ENCODE data around the gene BCL2L2.

The BCL2L2 gene

GRCh38 chr14:23357261-23357660, 50.6 kb downstream of the BCL2L2 start:
- DNase-seq (ENCODE audit: low read depth) = no peak

DNA sequence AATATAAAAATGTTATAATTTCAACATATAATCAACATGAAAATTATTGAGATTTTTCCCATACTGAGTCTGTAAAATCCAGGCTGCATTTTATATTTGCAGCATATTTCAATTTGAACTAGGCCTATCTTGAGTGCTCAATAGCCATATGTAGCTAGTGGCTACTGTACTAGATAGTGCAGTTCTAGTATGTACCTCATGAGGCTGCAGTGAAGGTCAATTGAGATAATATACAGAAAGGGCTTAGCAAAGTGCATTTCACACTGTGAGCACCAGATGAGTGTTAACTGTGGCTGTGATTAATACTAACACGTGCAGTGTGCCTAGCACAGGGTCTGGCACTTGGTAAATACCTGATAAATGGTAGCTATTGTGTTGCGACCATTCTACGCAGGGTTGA, 51.4 kb downstream of the BCL2L2 start:
- no peak overlapping the region for H3K4me3 ChIP-seq (ENCODE audit: low read depth, low read length)
- no peak for DNase-seq (ENCODE audit: low read depth)
- TF ChIP-seq POLR2A (IDR thresholded peaks at IDR 0.05; ENCODE audit: extremely low read depth, insufficient read length) = no peak
- TF ChIP-seq, protein P1, sequence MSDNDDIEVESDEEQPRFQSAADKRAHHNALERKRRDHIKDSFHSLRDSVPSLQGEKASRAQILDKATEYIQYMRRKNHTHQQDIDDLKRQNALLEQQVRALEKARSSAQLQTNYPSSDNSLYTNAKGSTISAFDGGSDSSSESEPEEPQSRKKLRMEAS (IDR thresholded peaks at IDR 0.05; ENCODE audit: low read depth, low read length) = no peak
- no peak for TF ChIP-seq CTCF (IDR thresholded peaks at IDR 0.05; ENCODE audit: low read depth, low read length)
- no peak for TF ChIP-seq MYC (IDR thresholded peaks at IDR 0.05; ENCODE audit: low read depth, low read length)

More at GRCh38 chr14:23357261-23357660, 50.6 kb downstream of the BCL2L2 start:
- no peak overlapping the region for H3K4me3 ChIP-seq (ENCODE audit: low read depth, low read length)
- TF ChIP-seq POLR2A (IDR thresholded peaks at IDR 0.05; ENCODE audit: extremely low read depth, insufficient read length) (no peak), MYC (IDR thresholded peaks at IDR 0.05; ENCODE audit: low read depth, low read length) (no peak), CTCF (IDR thresholded peaks at IDR 0.05; ENCODE audit: low read depth, low read length) (no peak)
- TF ChIP-seq, protein P1 (IDR thresholded peaks at IDR 0.05; ENCODE audit: low read depth, low read length) = no peak

- DNase-seq (ENCODE audit: low read depth) = no peak
- TF ChIP-seq POLR2A (IDR thresholded peaks at IDR 0.05; ENCODE audit: extremely low read depth, insufficient read length) (no peak), CTCF (IDR thresholded peaks at IDR 0.05; ENCODE audit: low read depth, low read length) (no peak), MYC (IDR thresholded peaks at IDR 0.05; ENCODE audit: low read depth, low read length) (no peak)
- TF ChIP-seq, protein P1 (IDR thresholded peaks at IDR 0.05; ENCODE audit: low read depth, low read length) = no peak
- H3K4me3 ChIP-seq (ENCODE audit: low read depth, low read length) = no peak overlapping the region
These were observed 52.0 kb downstream of the BCL2L2 start for GRCh38 chr14:23358553-23359166.

- TF ChIP-seq MYC (IDR thresholded peaks at IDR 0.05; ENCODE audit: low read depth, low read length) = no peak
- TF ChIP-seq CTCF (IDR thresholded peaks at IDR 0.05; ENCODE audit: low read depth, low read length) = no peak
- TF ChIP-seq POLR2A (IDR thresholded peaks at IDR 0.05; ENCODE audit: extremely low read depth, insufficient read length) = no peak
- TF ChIP-seq, protein P1 (IDR thresholded peaks at IDR 0.05; ENCODE audit: low read depth, low read length) = no peak
- no peak overlapping the region for H3K4me3 ChIP-seq (ENCODE audit: low read depth, low read length)
- no peak for DNase-seq (ENCODE audit: low read depth)
These were observed 52.6 kb downstream of the BCL2L2 start for GRCh38 chr14:23359167-23359626.

DNA sequence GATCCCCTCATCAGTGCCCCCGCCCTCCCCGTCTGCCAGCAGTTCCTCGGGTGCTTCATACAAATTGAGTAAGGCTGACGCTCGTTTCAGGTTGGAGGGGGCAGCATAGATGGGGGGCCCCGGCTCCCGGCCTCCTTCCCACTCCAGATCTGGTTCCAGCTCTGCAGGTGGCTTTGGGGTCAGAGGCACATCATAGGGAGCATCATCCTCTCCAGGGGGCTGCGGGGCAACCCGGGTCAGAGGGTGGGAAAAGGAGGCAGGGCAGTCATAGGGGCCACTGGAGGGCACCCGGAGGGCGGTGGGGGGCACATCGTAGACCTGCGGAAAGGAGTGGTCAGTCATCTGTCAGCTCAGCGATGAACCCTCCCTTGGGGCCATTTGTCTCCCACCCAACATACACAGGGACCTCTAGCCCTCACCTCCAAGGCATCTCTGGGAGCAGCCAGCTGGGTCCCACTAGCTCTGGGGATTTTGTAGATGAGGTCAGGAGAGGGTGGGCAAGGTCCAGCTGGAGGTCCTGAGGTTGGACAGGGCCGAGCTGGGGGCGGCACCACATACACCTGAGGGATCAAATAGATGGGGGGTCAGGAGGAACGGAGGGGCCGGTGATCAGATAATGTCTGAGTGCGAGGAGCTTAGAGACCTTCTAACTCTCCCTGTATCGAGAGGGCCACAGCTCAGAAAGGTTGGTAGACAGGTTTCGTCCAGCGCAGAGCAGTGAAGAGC, 53.3 kb downstream of the BCL2L2 start:
- DNase-seq (ENCODE audit: low read depth) = no peak
- no peak for TF ChIP-seq CTCF (IDR thresholded peaks at IDR 0.05; ENCODE audit: low read depth, low read length)
- no peak for TF ChIP-seq POLR2A (IDR thresholded peaks at IDR 0.05; ENCODE audit: extremely low read depth, insufficient read length)
- TF ChIP-seq, protein P1 (IDR thresholded peaks at IDR 0.05; ENCODE audit: low read depth, low read length) = no peak

More for the DNA sequence above, 53.3 kb downstream of the BCL2L2 start:
- H3K4me3 ChIP-seq (ENCODE audit: low read depth, low read length) = no peak overlapping the region

Data from NB4 (cell line).